Mammary epithelial cell (primary cell): ENCODE measurements around the gene ARHGAP44.
"Not testable (repeated sequence)": the region's sequence is repeated elsewhere in the genome, so short reads cannot be mapped to it uniquely, and the experiment has no call there.

ENCODE experiments used
- EZH2 ChIP-seq: IDR thresholded peaks from 2 replicates; pipeline ENCODE4 v1.6.1; 2012; ENCODE audit warnings: low read length, inconsistent platforms, borderline replicate concordance
- TF ChIP-seq, protein P1 (sequence below), 2 donors: IDR thresholded peaks in 1 of 2; conservative IDR thresholded peaks in 1 of 2; 2 replicates each; pipeline ENCODE4 v1.5.1; 2011 to 2012; ENCODE audit warnings: inconsistent platforms in 2 of 2, low read length in 2 of 2, mild to moderate bottlenecking in 2 of 2, control low read depth in 1 of 2, low read depth in 1 of 2; ENCODE audit not compliant: insufficient read depth in 1 of 2; ENCODE audit errors: extremely low read depth in 1 of 2

GRCh38 chr17:12873415-12874125, 84.3 kb downstream of the ARHGAP44 start:
- TF ChIP-seq, protein P1, sequence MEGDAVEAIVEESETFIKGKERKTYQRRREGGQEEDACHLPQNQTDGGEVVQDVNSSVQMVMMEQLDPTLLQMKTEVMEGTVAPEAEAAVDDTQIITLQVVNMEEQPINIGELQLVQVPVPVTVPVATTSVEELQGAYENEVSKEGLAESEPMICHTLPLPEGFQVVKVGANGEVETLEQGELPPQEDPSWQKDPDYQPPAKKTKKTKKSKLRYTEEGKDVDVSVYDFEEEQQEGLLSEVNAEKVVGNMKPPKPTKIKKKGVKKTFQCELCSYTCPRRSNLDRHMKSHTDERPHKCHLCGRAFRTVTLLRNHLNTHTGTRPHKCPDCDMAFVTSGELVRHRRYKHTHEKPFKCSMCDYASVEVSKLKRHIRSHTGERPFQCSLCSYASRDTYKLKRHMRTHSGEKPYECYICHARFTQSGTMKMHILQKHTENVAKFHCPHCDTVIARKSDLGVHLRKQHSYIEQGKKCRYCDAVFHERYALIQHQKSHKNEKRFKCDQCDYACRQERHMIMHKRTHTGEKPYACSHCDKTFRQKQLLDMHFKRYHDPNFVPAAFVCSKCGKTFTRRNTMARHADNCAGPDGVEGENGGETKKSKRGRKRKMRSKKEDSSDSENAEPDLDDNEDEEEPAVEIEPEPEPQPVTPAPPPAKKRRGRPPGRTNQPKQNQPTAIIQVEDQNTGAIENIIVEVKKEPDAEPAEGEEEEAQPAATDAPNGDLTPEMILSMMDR (conservative IDR thresholded peaks at IDR 0.05 in 1 of 2, IDR thresholded peaks at IDR 0.05 in 1 of 2; ENCODE audit: extremely low read depth in 1 of 2, insufficient read depth in 1 of 2, low read depth in 1 of 2, low read length in 2 of 2): not testable (repeated sequence)
- not testable (repeated sequence) for TF ChIP-seq EZH2
